ENCODE data around the gene CKAP2L. TPM values are rescaled to one million over a fixed set of nuclear protein-coding genes. Genes with fewer than 3 reads are reported as not detected.

The CKAP2L gene
- total RNA-seq, 1 donor from 2014 or later = 1.2 TPM

DNA sequence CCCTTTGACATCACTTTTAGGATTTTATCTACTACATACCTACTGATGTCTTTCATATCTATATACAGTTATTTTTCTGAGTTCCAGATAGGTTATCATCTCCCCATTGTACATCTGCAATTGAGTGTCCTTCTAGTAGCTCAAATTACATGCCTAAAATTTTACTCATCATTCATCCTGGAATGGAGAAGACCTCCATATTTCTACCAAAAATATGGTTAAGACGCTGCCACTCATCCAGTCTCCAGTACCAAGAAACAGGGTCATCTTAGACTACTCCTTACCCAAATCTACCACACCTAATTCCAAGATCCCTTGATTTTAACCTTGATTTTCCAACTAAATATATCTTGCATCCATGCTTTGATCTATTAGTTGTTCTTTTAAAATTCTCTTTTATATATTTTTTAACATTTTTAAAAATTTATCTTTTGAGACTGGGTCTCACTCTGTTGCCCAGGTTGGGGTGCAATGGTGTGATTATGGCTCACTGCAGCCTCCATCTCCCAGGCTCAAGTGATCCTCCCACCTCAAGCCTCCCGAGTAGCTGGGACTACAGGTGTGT lies 8.6 kb upstream of the CKAP2L start:
- intact Hi-C loops (cut with micrococcal nuclease) = no loop called here
- TF ChIP-seq CTCF (IDR thresholded peaks at IDR 0.05) = no peak
- DNase-seq (no peak), ATAC-seq (ENCODE audit: low read depth) (no peak)
- peaks cover 17% of the 10 kb centered on the region for H3K4me1 Mint-ChIP-seq
- ChIA-PET POLR2A (no interaction called here), CTCF (interaction anchor here (0.7 to 1.2 kb wide), 3 partner anchors 23 to 112 kb away, joined by 3 to 4 read pairs (median 3); no protein-coding TSS in a partner anchor)
- no peak overlapping the region for H3K27ac Mint-ChIP-seq
- H3K9me3 Mint-ChIP-seq = no peaks in the 10 kb centered on the region
- peaks cover 6% of the 10 kb centered on the region for H3K27me3 Mint-ChIP-seq
- H3K4me3 Mint-ChIP-seq = no peak overlapping the region
- H3K36me3 Mint-ChIP-seq (ENCODE audit: low read depth) = peaks cover 6% of the 10 kb centered on the region

DNA sequence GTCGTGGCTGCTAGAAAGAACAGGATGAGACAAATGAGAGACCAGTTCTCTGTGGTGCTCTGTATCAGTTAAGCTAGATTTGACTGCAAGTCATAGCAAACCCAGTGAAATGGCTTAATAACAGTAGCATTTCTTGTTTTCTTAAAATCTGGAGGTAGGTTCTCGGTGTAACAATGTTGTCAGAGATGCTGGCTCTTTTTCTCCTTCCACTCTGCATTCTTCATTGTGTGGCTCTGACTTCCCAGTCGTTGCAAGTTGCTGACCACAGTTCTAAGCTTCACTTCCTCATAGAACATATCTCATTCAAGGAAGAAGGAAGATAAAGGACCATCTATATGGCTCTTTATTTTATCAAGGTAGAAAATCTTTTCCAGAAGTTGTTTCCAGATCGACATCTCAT lies 7.9 kb upstream of the CKAP2L start:
- Mint-ChIP-seq H3K9me3 (no peaks in the 10 kb centered on the region), H3K4me3 (no peak overlapping the region), H3K27me3 (peaks cover 4% of the 10 kb centered on the region), H3K4me1 (peaks cover 23% of the 10 kb centered on the region), H3K36me3 (ENCODE audit: low read depth) (peaks cover 2% of the 10 kb centered on the region), H3K27ac (no peak overlapping the region)
- no peak for DNase-seq
- CTCF ChIA-PET = no interaction called here
- POLR2A ChIA-PET = no interaction called here
- ATAC-seq (ENCODE audit: low read depth) = no peak
- intact Hi-C loops (cut with micrococcal nuclease) = no loop called here
- TF ChIP-seq CTCF (IDR thresholded peaks at IDR 0.05) = no peak

DNA sequence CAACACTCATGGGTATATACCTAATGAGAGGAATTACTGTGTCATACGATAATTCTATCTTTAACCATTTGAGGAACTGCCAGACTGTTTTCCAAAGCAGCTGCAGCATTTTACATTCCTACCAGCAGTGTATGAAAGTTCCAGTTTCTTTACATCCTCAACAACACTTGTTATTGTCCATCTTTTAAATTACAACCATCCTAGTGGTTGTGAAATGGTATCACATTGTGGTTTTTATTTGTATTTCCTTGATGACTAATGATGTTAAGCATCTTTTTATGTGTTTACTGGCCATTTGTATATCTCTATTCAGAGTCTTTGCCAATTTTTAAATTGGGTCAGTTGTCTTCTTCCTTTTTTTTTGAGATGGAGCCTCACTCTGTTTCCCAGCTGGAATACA lies 4.0 kb upstream of the CKAP2L start:
- Mint-ChIP-seq H3K36me3 (ENCODE audit: low read depth) (peaks cover 1% of the 10 kb centered on the region), H3K4me1 (peaks cover 39% of the 10 kb centered on the region), H3K9me3 (no peaks in the 10 kb centered on the region), H3K27me3 (no peaks in the 10 kb centered on the region), H3K4me3 (no peak overlapping the region), H3K27ac (no peak overlapping the region)
- ATAC-seq (ENCODE audit: low read depth) (no peak), DNase-seq (no peak)
- TF ChIP-seq CTCF (IDR thresholded peaks at IDR 0.05) = no peak
- ChIA-PET CTCF (interaction anchor here (1.2 kb wide), 1 partner anchor 19 kb away, joined by 5 read pairs; no protein-coding TSS in a partner anchor), POLR2A (interaction anchor here (1.4 kb wide), 1 partner anchor 113 kb away, joined by 5 read pairs; no protein-coding TSS in a partner anchor)
- intact Hi-C loops (cut with micrococcal nuclease) = no loop called here

DNA sequence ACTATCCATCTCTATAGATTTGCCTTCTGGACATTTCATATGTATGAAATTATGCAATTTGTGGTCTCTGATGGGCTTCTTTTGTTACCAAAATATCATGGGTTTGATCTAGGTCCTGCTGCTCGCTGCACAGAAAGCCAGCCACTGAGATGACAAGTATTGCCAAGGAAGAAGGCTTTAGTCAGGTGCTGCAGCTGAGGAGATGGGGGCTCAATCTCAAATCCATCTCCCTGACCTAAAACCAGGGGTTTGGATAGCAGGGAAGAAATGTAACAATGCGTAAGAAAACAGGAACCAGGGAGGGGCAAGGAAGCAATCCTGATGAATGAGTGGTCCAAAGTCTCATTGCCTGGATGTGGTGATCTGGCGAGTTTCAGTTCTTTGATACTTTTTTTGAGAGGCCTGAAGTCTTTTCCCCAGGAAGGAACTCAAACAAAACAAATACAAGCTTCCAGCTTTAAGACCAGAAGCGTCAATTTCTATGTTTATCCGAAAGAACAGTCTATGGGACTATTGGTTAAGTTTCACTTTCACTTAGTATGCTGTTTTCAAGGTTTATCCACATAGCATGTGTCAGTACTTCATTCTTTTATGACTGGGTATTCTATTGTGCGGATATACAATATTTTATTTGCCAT lies 3.4 kb upstream of the CKAP2L start:
- Mint-ChIP-seq H3K27ac (peak overlapping the region; percentile 13), H3K4me1 (peaks cover 39% of the 10 kb centered on the region), H3K4me3 (peak overlapping the region; percentile 29), H3K9me3 (no peaks in the 10 kb centered on the region), H3K27me3 (no peaks in the 10 kb centered on the region), H3K36me3 (ENCODE audit: low read depth) (peaks cover 1% of the 10 kb centered on the region)
- ChIA-PET CTCF (no interaction called here), POLR2A (interaction anchor here (1.4 kb wide), 1 partner anchor 113 kb away, joined by 5 read pairs; no protein-coding TSS in a partner anchor)
- ATAC-seq (ENCODE audit: low read depth) = no peak
- no peak for TF ChIP-seq CTCF (IDR thresholded peaks at IDR 0.05)
- DNase-seq = no peak
- intact Hi-C loops (cut with micrococcal nuclease) = no loop called here

- no peaks in the 10 kb centered on the region for H3K27me3 Mint-ChIP-seq
- intact Hi-C loops (cut with micrococcal nuclease) = loop anchor here (1.0 to 2.0 kb wide), 2 partner anchors 16 to 76 kb away; no protein-coding TSS in a partner anchor
- no peaks in the 10 kb centered on the region for H3K9me3 Mint-ChIP-seq
- DNase-seq (no peak), ATAC-seq (ENCODE audit: low read depth) (no peak)
- peaks cover 1% of the 10 kb centered on the region for H3K36me3 Mint-ChIP-seq (ENCODE audit: low read depth)
- H3K4me1 Mint-ChIP-seq = peaks cover 34% of the 10 kb centered on the region
- H3K27ac Mint-ChIP-seq = peak overlapping the region; percentile 22
- H3K4me3 Mint-ChIP-seq = peak overlapping the region; percentile 91
- no peak for TF ChIP-seq CTCF (IDR thresholded peaks at IDR 0.05)
- CTCF ChIA-PET = no interaction called here
- POLR2A ChIA-PET = interaction anchor here (1.0 kb wide), 1 partner anchor 116 kb away, joined by 6 read pairs; no protein-coding TSS in a partner anchor
Measured at GRCh38 chr2:112765251-112765650, 842 bp upstream of the CKAP2L start.

All from activated B cell treated with CpG ODN at 0.5 μM for 24 hours (primary cell).